Neuronal stem cell (in vitro differentiated cells): ENCODE data around the gene UNC93A.
A peak's percentile ranks its signal among the peaks of the same experiment; 100 is the strongest.

ENCODE experiments used
- DNase-seq: peaks from one replicate; pipeline ENCODE4 v3.0.0-alpha.2; 2013; ENCODE audit warnings: low spot score
- H2AFZ ChIP-seq: one replicate; pipeline ENCODE4 v1.6.1; 2013; ENCODE audit warnings: mild to moderate bottlenecking, low read length, inconsistent platforms
- H2AK5ac ChIP-seq: 2 replicates; pipeline ENCODE4 v1.6.1; 2013; ENCODE audit warnings: low read depth, mild to moderate bottlenecking, inconsistent platforms, low read length, moderate library complexity, mixed read lengths
- H2BK120ac ChIP-seq: 2 replicates; pipeline ENCODE4 v1.6.1; 2013; ENCODE audit warnings: low read depth, mild to moderate bottlenecking, inconsistent platforms, low read length, moderate library complexity, mixed read lengths
- H2BK12ac ChIP-seq: one replicate; pipeline ENCODE4 v1.6.1; 2013; ENCODE audit warnings: low read length, inconsistent platforms
- H2BK15ac ChIP-seq: 2 replicates; pipeline ENCODE4 v1.6.1; 2013; ENCODE audit warnings: mild to moderate bottlenecking, low read length, inconsistent platforms, mixed read lengths
- H2BK5ac ChIP-seq: one replicate; pipeline ENCODE4 v1.6.1; 2013; ENCODE audit warnings: inconsistent platforms, mild to moderate bottlenecking, low read length, moderate library complexity
- H3K14ac ChIP-seq: one replicate; pipeline ENCODE4 v1.6.1; 2013; ENCODE audit warnings: low read length, inconsistent platforms
- H3K18ac ChIP-seq: 2 replicates; pipeline ENCODE4 v1.6.1; 2013; ENCODE audit warnings: low read length, inconsistent platforms
- H3K23ac ChIP-seq: 2 replicates; pipeline ENCODE4 v1.6.1; 2013; ENCODE audit warnings: low read depth, mild to moderate bottlenecking, mixed read lengths, low read length, inconsistent platforms; ENCODE audit not compliant: poor library complexity
- H3K27ac ChIP-seq: replicated peaks from 3 replicates; pipeline ENCODE4 v1.5.1; 2013; ENCODE audit warnings: low read length, inconsistent platforms
- H3K27me3 ChIP-seq, 3 experiments: 2 replicates each; pipeline ENCODE4 v1.6.1; 2013; ENCODE audit warnings: low read length in 3 of 3, mild to moderate bottlenecking in 2 of 3, inconsistent platforms in 1 of 3, low read depth in 1 of 3, mixed read lengths in 1 of 3, moderate library complexity in 1 of 3; ENCODE audit not compliant: control insufficient read depth in 3 of 3, insufficient read depth in 3 of 3
- H3K36me3 ChIP-seq, 2 donors: replicated peaks in 1 of 2; 2 replicates each; pipeline ENCODE4 v1.6.1; 2013; ENCODE audit warnings: low read length in 2 of 2; ENCODE audit not compliant: control insufficient read depth in 2 of 2, insufficient read depth in 2 of 2
- H3K4ac ChIP-seq: 2 replicates; pipeline ENCODE4 v1.6.1; 2013; ENCODE audit warnings: inconsistent platforms, mild to moderate bottlenecking, low read length, moderate library complexity
- H3K4me1 ChIP-seq, 2 donors: 1 replicate in 1 of 2; 2 replicates in 1 of 2; pipeline ENCODE4 v1.6.1; 2013; ENCODE audit warnings: low read length in 2 of 2, low read depth in 1 of 2; ENCODE audit not compliant: control insufficient read depth in 2 of 2, insufficient read depth in 1 of 2
- H3K4me2 ChIP-seq: one replicate; pipeline ENCODE4 v1.6.1; 2013; ENCODE audit warnings: mild to moderate bottlenecking, low read length, inconsistent platforms; ENCODE audit not compliant: insufficient read depth, poor library complexity, severe bottlenecking
- H3K4me3 ChIP-seq, 2 donors: 2 replicates each; pipeline ENCODE4 v1.5.1; 2013; ENCODE audit warnings: low read length in 2 of 2, mild to moderate bottlenecking in 2 of 2, inconsistent platforms in 1 of 2, moderate library complexity in 1 of 2
- H3K79me1 ChIP-seq: one replicate; pipeline ENCODE4 v1.6.1; 2013; ENCODE audit warnings: low read depth, mild to moderate bottlenecking, inconsistent platforms, low read length, moderate library complexity
- H3K9ac ChIP-seq: one replicate; pipeline ENCODE4 v1.6.1; 2013; ENCODE audit warnings: mild to moderate bottlenecking, low read depth, low read length, inconsistent platforms; ENCODE audit not compliant: poor library complexity
- H3K9me3 ChIP-seq, 2 donors: replicated peaks in 1 of 2; 2 replicates each; pipeline versions ENCODE3 to v1.6.1; 2013; ENCODE audit warnings: low read length in 2 of 2, mild to moderate bottlenecking in 2 of 2, inconsistent platforms in 1 of 2, low read depth in 1 of 2, mixed read lengths in 1 of 2, moderate library complexity in 1 of 2; ENCODE audit not compliant: control insufficient read depth in 2 of 2, insufficient read depth in 1 of 2
- H4K8ac ChIP-seq: one replicate; pipeline ENCODE4 v1.6.1; 2013; ENCODE audit warnings: low read depth, mild to moderate bottlenecking, inconsistent platforms, low read length, moderate library complexity
- H4K91ac ChIP-seq: one replicate; pipeline ENCODE4 v1.6.1; 2013; ENCODE audit warnings: low read length, low read depth, mild to moderate bottlenecking, inconsistent platforms; ENCODE audit not compliant: poor library complexity
- WGBS, 2 donors: extraction: QIAGEN DNeasy Blood & Tissue Kit; methylation state at CpG; one replicate each; pipeline ENCODE4 v1.1.7; 2013; ENCODE audit warnings: missing lambda C conversion rate in 2 of 2, mixed read lengths in 1 of 2; ENCODE audit not compliant: insufficient read length in 2 of 2, insufficient replicate concordance in 1 of 2; ENCODE audit errors: extremely low coverage in 2 of 2; 5-methylcytosine and 5-hydroxymethylcytosine counted together

UNC93A gene

GRCh38 chr6:167345960-167346359 is 54.8 kb downstream of the UNC93A start:
- Histone ChIP-seq H3K14ac (no peak overlapping the region), H2BK15ac (no peak overlapping the region), H3K27ac (no peak overlapping the region), H3K23ac (no peak overlapping the region), H4K8ac (no peak overlapping the region), H2BK120ac (no peak overlapping the region), H4K91ac (no peak overlapping the region), H2BK5ac (no peak overlapping the region), H3K4me2 (no peak overlapping the region), H2AFZ (no peak overlapping the region), H3K27me3 (peaks cover 0 to 17% (median 14%) of the 10 kb centered on the region in 3 experiments), H3K9me3 (no peaks in the 10 kb centered on the region), H2BK12ac (no peak overlapping the region), H3K9ac (no peak overlapping the region), H3K4me1 (peaks cover 1 to 10% of the 10 kb centered on the region in 2 donors), H3K4me3 (no peak overlapping the region), H3K36me3 (no peaks in the 10 kb centered on the region), H3K4ac (no peak overlapping the region), H3K79me1 (no peaks in the 10 kb centered on the region), H2AK5ac (no peak overlapping the region), H3K18ac (no peak overlapping the region)
- no CpG with 5 or more reads among the region's 4 CpGs for WGBS, 2 donors
- no peak for DNase-seq

- H3K36me3 ChIP-seq, result no peaks in the 10 kb centered on the region
- no peak overlapping the region for H2AFZ ChIP-seq
- H3K4me1 ChIP-seq, result peaks cover 3 to 10% of the 10 kb centered on the region in 2 donors
- H2BK15ac ChIP-seq, result no peak overlapping the region
- H3K4ac ChIP-seq, result no peak overlapping the region
- H3K9me3 ChIP-seq, result no peaks in the 10 kb centered on the region
- H3K4me2 ChIP-seq, result no peak overlapping the region
- no peak overlapping the region for H3K4me3 ChIP-seq
- H3K23ac ChIP-seq, result no peak overlapping the region
- no peak overlapping the region for H3K27ac ChIP-seq
- no CpG with 5 or more reads among the region's 8 CpGs for WGBS, 2 donors
- H2BK5ac ChIP-seq, result no peak overlapping the region
- DNase-seq, result no peak
- H3K14ac ChIP-seq, result no peak overlapping the region
- H2BK12ac ChIP-seq, result no peak overlapping the region
- no peak overlapping the region for H2BK120ac ChIP-seq
- H3K27me3 ChIP-seq, result peaks cover 0 to 18% (median 14%) of the 10 kb centered on the region in 3 experiments
- H3K9ac ChIP-seq, result no peak overlapping the region
- no peak overlapping the region for H3K18ac ChIP-seq
- H4K91ac ChIP-seq, result no peak overlapping the region
- H3K79me1 ChIP-seq, result no peaks in the 10 kb centered on the region
- no peak overlapping the region for H2AK5ac ChIP-seq
- no peak overlapping the region for H4K8ac ChIP-seq
Measured at GRCh38 chr6:167347226-167347625, 56.1 kb downstream of the UNC93A start.

- Histone ChIP-seq H3K36me3 (no peaks in the 10 kb centered on the region), H3K14ac (no peak overlapping the region), H2BK12ac (no peak overlapping the region), H2BK5ac (no peak overlapping the region), H3K4ac (no peak overlapping the region), H3K27ac (no peak overlapping the region), H3K4me3 (no peak overlapping the region), H3K18ac (no peak overlapping the region), H2BK15ac (no peak overlapping the region), H3K4me1 (peaks cover 3 to 10% of the 10 kb centered on the region in 2 donors), H2AK5ac (no peak overlapping the region), H4K91ac (no peak overlapping the region), H3K27me3 (peaks cover 0 to 15% (median 14%) of the 10 kb centered on the region in 3 experiments), H3K9ac (no peak overlapping the region), H3K4me2 (peak overlapping the region; percentile 92), H3K9me3 (no peaks in the 10 kb centered on the region), H2BK120ac (no peak overlapping the region), H4K8ac (no peak overlapping the region), H3K23ac (no peak overlapping the region), H3K79me1 (no peaks in the 10 kb centered on the region), H2AFZ (no peak overlapping the region)
- DNase-seq, result no peak
- no CpG with 5 or more reads among the region's 19 CpGs for WGBS, 2 donors
Measured at GRCh38 chr6:167349631-167350274, 58.6 kb downstream of the UNC93A start.

GRCh38 chr6:167350275-167350696 is 59.2 kb downstream of the UNC93A start:
- H3K4me2 ChIP-seq, result peak overlapping the region; percentile 92
- H3K36me3 ChIP-seq, result no peaks in the 10 kb centered on the region
- DNase-seq, result no peak
- no peaks in the 10 kb centered on the region for H3K9me3 ChIP-seq
- H3K4me3 ChIP-seq, result no peak overlapping the region
- no peak overlapping the region for H3K14ac ChIP-seq
- no peak overlapping the region for H3K18ac ChIP-seq
- WGBS, 2 donors, result no CpG with 5 or more reads among the region's 22 CpGs
- H3K79me1 ChIP-seq, result no peaks in the 10 kb centered on the region
- peaks cover 3 to 10% of the 10 kb centered on the region in 2 donors for H3K4me1 ChIP-seq
- peak overlapping the region; percentile 97 for H2AFZ ChIP-seq
- no peak overlapping the region for H2BK5ac ChIP-seq
- H2BK12ac ChIP-seq, result no peak overlapping the region
- H4K91ac ChIP-seq, result no peak overlapping the region
- no peak overlapping the region for H3K4ac ChIP-seq
- no peak overlapping the region for H3K9ac ChIP-seq
- H4K8ac ChIP-seq, result no peak overlapping the region
- H2BK120ac ChIP-seq, result no peak overlapping the region
- H2AK5ac ChIP-seq, result no peak overlapping the region
- H3K27ac ChIP-seq, result no peak overlapping the region
- no peak overlapping the region for H3K23ac ChIP-seq
- H2BK15ac ChIP-seq, result no peak overlapping the region
- H3K27me3 ChIP-seq, result peaks cover 0 to 14% (median 14%) of the 10 kb centered on the region in 3 experiments
